Neural crest cell (in vitro differentiated cells): ENCODE measurements around the gene OR14A16. TPM values are rescaled to one million over a fixed set of nuclear protein-coding genes. Genes with fewer than 3 reads are reported as not detected.

Experiments
- DNase-seq: peaks from one replicate; pipeline ENCODE4 v3.0.0; 2021; ENCODE audit warnings: low read depth, mixed read lengths, low spot score
- H3K27ac Mint-ChIP-seq: one replicate; pipeline ENCODE4 v1.8.0; 2021; ENCODE audit warnings: mild to moderate bottlenecking, mixed read lengths; ENCODE audit not compliant: unreplicated experiment
- H3K27me3 Mint-ChIP-seq: 2 replicates; pipeline ENCODE4 v1.8.0; 2021; ENCODE audit warnings: low read depth, mild to moderate bottlenecking, mixed read lengths
- H3K36me3 Mint-ChIP-seq: 2 replicates; pipeline ENCODE4 v1.8.0; 2021; ENCODE audit warnings: low read depth, mild to moderate bottlenecking, mixed read lengths
- H3K4me1 Mint-ChIP-seq: 2 replicates; pipeline ENCODE4 v1.8.0; 2021; ENCODE audit warnings: mixed read lengths
- H3K4me3 Mint-ChIP-seq: one replicate; pipeline ENCODE4 v1.8.0; 2021; ENCODE audit warnings: mild to moderate bottlenecking, mixed read lengths
- H3K9me3 Mint-ChIP-seq: 2 replicates; pipeline ENCODE4 v1.8.0; 2021; ENCODE audit warnings: mixed read lengths
- total RNA-seq: library from RNA; stranded (reverse); gene quantifications from 2 replicates; pipeline ENCODE4 v1.2.1, GENCODE V29; 2021
- TF ChIP-seq, protein P1 (sequence below): fragments of 200-600 bp; sonication (generic); conservative IDR thresholded peaks from 2 replicates; pipeline ENCODE4 v1.5.0; 2021; ENCODE audit warnings: antibody characterized with exemption, mild to moderate bottlenecking

OR14A16 gene
- total RNA-seq, 1 donor from 2014 or later, result not detected

GRCh38 chr1:247833601-247834000 is 9.7 kb upstream of the OR14A16 start:
- Mint-ChIP-seq H3K27ac (no peak overlapping the region), H3K4me1 (no peaks in the 10 kb centered on the region), H3K36me3 (no peaks in the 10 kb centered on the region), H3K9me3 (peaks cover 4% of the 10 kb centered on the region), H3K27me3 (peaks cover 6% of the 10 kb centered on the region), H3K4me3 (no peak overlapping the region)
- DNase-seq, result no peak
- TF ChIP-seq, protein P1, sequence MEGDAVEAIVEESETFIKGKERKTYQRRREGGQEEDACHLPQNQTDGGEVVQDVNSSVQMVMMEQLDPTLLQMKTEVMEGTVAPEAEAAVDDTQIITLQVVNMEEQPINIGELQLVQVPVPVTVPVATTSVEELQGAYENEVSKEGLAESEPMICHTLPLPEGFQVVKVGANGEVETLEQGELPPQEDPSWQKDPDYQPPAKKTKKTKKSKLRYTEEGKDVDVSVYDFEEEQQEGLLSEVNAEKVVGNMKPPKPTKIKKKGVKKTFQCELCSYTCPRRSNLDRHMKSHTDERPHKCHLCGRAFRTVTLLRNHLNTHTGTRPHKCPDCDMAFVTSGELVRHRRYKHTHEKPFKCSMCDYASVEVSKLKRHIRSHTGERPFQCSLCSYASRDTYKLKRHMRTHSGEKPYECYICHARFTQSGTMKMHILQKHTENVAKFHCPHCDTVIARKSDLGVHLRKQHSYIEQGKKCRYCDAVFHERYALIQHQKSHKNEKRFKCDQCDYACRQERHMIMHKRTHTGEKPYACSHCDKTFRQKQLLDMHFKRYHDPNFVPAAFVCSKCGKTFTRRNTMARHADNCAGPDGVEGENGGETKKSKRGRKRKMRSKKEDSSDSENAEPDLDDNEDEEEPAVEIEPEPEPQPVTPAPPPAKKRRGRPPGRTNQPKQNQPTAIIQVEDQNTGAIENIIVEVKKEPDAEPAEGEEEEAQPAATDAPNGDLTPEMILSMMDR, result no peak

GRCh38 chr1:247829656-247830055 is 5.7 kb upstream of the OR14A16 start:
- Mint-ChIP-seq H3K4me1 (no peaks in the 10 kb centered on the region), H3K27ac (no peak overlapping the region), H3K9me3 (peaks cover 4% of the 10 kb centered on the region), H3K27me3 (peaks cover 6% of the 10 kb centered on the region), H3K36me3 (peaks cover 2% of the 10 kb centered on the region), H3K4me3 (no peak overlapping the region)
- TF ChIP-seq, protein P1, result no peak
- no peak for DNase-seq

DNA sequence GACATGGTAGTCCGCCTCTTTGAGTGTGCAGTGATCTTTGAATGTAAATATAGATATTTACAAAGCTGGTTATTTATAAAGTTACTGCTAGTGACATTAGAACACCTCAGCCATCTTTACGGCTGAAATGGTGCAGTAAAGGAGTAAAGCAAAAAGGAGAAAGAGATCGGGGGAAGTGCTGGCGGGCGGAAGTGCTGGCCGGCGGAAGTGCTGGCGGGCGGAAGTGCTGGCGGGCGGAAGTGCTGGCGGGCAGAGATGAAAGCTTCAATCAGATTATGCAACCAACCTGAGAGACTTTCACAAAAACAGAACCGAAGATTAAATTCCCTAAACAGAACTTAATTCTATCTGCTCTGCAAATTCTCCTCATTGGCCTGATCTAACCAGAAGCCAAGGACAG is 1.4 kb upstream of the OR14A16 start:
- Mint-ChIP-seq H3K9me3 (peaks cover 6% of the 10 kb centered on the region), H3K36me3 (peaks cover 2% of the 10 kb centered on the region), H3K4me1 (no peaks in the 10 kb centered on the region), H3K4me3 (no peak overlapping the region), H3K27ac (no peak overlapping the region), H3K27me3 (no peaks in the 10 kb centered on the region)
- TF ChIP-seq, protein P1, result no peak
- no peak for DNase-seq

GRCh38 chr1:247822060-247822459 is 1.9 kb downstream of the OR14A16 start:
- DNase-seq, result no peak
- Mint-ChIP-seq H3K4me3 (no peak overlapping the region), H3K36me3 (peaks cover 2% of the 10 kb centered on the region), H3K27me3 (no peaks in the 10 kb centered on the region), H3K9me3 (peaks cover 2% of the 10 kb centered on the region), H3K27ac (no peak overlapping the region), H3K4me1 (no peaks in the 10 kb centered on the region)
- TF ChIP-seq, protein P1, result no peak

- DNase-seq, result no peak
- TF ChIP-seq, protein P1, result no peak
- no peak overlapping the region for H3K4me3 Mint-ChIP-seq
- no peaks in the 10 kb centered on the region for H3K27me3 Mint-ChIP-seq
- no peaks in the 10 kb centered on the region for H3K4me1 Mint-ChIP-seq
- no peaks in the 10 kb centered on the region for H3K36me3 Mint-ChIP-seq
- H3K9me3 Mint-ChIP-seq, result peaks cover 3% of the 10 kb centered on the region
- H3K27ac Mint-ChIP-seq, result no peak overlapping the region
Measured at GRCh38 chr1:247812637-247813036, 11.3 kb downstream of the OR14A16 start.

DNA sequence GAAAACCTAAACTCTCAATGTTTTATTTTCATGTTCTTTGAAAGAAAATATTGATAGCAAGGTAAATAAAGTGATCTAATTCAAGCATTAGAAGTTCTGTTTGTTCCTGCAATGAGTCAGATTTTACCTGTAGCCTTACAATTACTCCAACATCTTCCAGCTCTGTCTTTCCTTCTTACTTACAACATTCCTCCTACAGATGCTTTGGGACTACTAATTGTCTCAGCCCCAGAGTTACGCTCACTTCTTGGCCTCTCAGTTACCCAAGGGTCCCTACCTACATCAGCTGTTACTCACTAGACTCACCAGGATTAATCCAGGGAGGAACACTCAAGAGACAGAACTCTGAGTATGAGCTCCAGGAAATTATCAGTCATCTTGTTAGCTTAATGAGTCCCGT is 26.4 kb downstream of the OR14A16 start:
- DNase-seq, result no peak
- H3K27me3 Mint-ChIP-seq, result no peaks in the 10 kb centered on the region
- no peak overlapping the region for H3K4me3 Mint-ChIP-seq
- no peak overlapping the region for H3K27ac Mint-ChIP-seq
- peaks cover 5% of the 10 kb centered on the region for H3K36me3 Mint-ChIP-seq
- TF ChIP-seq, protein P1, result no peak
- peaks cover 8% of the 10 kb centered on the region for H3K9me3 Mint-ChIP-seq
- H3K4me1 Mint-ChIP-seq, result no peaks in the 10 kb centered on the region
